ENCODE results near the gene HNRNPU. TPM values are rescaled to one million over a fixed set of nuclear protein-coding genes. Genes with fewer than 3 reads are reported as not detected.
A peak's percentile ranks its signal among the peaks of the same experiment; 100 is the strongest.

HNRNPU gene
- total RNA-seq, 1 donor from 2014 or later, result 299 TPM

- no peak for DNase-seq (ENCODE audit: extremely low spot score, unreplicated experiment)
- Mint-ChIP-seq H3K4me3 (ENCODE audit: unreplicated experiment) (no peak overlapping the region), H3K4me1 (ENCODE audit: unreplicated experiment) (peaks cover 3% of the 10 kb centered on the region), H3K9me3 (ENCODE audit: unreplicated experiment) (no peaks in the 10 kb centered on the region), H3K36me3 (ENCODE audit: unreplicated experiment) (no peaks in the 10 kb centered on the region), H3K27ac (ENCODE audit: unreplicated experiment) (no peak overlapping the region), H3K27me3 (ENCODE audit: unreplicated experiment) (no peaks in the 10 kb centered on the region)
- TF ChIP-seq CTCF (IDR thresholded peaks at IDR 0.05), result no peak
Measured at GRCh38 chr1:244802041-244802440, 62.3 kb downstream of the HNRNPU start.

- Mint-ChIP-seq H3K27me3 (ENCODE audit: unreplicated experiment) (no peaks in the 10 kb centered on the region), H3K27ac (ENCODE audit: unreplicated experiment) (no peak overlapping the region), H3K4me1 (ENCODE audit: unreplicated experiment) (peaks cover 3% of the 10 kb centered on the region), H3K4me3 (ENCODE audit: unreplicated experiment) (no peak overlapping the region), H3K36me3 (ENCODE audit: unreplicated experiment) (no peaks in the 10 kb centered on the region), H3K9me3 (ENCODE audit: unreplicated experiment) (no peaks in the 10 kb centered on the region)
- peak; percentile 62 for TF ChIP-seq CTCF (IDR thresholded peaks at IDR 0.05)
- no peak for DNase-seq (ENCODE audit: extremely low spot score, unreplicated experiment)
Measured at GRCh38 chr1:244801246-244801645, 63.1 kb downstream of the HNRNPU start.

DNA sequence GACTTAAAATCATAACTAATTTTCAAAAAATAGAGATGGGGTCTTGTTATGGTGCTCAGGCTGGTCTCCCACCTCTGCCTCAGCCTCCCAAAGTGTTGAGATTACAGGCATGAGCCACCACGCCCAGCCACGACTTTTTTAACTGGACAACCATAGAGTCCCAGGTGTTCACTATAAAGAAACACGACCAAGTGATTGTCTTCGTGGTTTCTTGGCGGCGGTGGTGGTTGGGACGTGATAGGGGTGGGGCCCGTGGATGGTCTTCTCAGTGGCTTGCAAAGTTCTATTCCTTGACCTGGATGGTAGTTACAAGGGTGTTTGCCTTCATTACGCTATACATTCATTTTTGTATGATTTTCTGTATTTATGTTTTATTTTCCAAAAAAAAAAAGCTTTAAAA, 63.5 kb downstream of the HNRNPU start:
- no peak for DNase-seq (ENCODE audit: extremely low spot score, unreplicated experiment)
- H3K4me1 Mint-ChIP-seq (ENCODE audit: unreplicated experiment), result peaks cover 3% of the 10 kb centered on the region
- H3K27ac Mint-ChIP-seq (ENCODE audit: unreplicated experiment), result no peak overlapping the region
- no peak for TF ChIP-seq CTCF (IDR thresholded peaks at IDR 0.05)
- H3K27me3 Mint-ChIP-seq (ENCODE audit: unreplicated experiment), result no peaks in the 10 kb centered on the region
- H3K36me3 Mint-ChIP-seq (ENCODE audit: unreplicated experiment), result no peaks in the 10 kb centered on the region
- H3K9me3 Mint-ChIP-seq (ENCODE audit: unreplicated experiment), result no peaks in the 10 kb centered on the region
- H3K4me3 Mint-ChIP-seq (ENCODE audit: unreplicated experiment), result no peak overlapping the region

Other genes starting within 250 kb of the HNRNPU start
- 50.5 and 53.3 TPM in 2 replicates for gene DESI2, start 211.4 kb downstream of the HNRNPU start, total RNA-seq
- 27.4 and 27.6 TPM in 2 replicates for gene COX20, start 28.9 kb downstream of the HNRNPU start, total RNA-seq

Data from osteocyte (in vitro differentiated cells).